Neural cell (in vitro differentiated cells): ENCODE data around the gene PTPRO. TPM values are rescaled to one million over a fixed set of nuclear protein-coding genes. Genes with fewer than 3 reads are reported as not detected.
A peak's percentile ranks its signal among the peaks of the same experiment; 100 is the strongest.

Experiments
- H2AFZ ChIP-seq: fragments of 200-600, 300-800 bp; sonication (generic), shearing (Covaris generic); 2 replicates; pipeline ENCODE4 v1.6.0; 2014; ENCODE audit warnings: low read depth, mild to moderate bottlenecking, antibody characterized with exemption, low read length, moderate library complexity
- H3F3A ChIP-seq: fragments of 200-600 bp; shearing (Covaris generic); 2 replicates; pipeline ENCODE4 v1.6.1; 2016; ENCODE audit warnings: mild to moderate bottlenecking, moderate library complexity, mixed read lengths, antibody characterized with exemption, low read length; ENCODE audit not compliant: insufficient read depth, poor library complexity, severe bottlenecking
- H3K27ac ChIP-seq: fragments of 200-600, 300-800 bp; sonication (generic), shearing (Covaris generic); 2 replicates; pipeline ENCODE4 v1.5.1; 2014; ENCODE audit warnings: mild to moderate bottlenecking, low read length, moderate library complexity
- H3K27me3 ChIP-seq: fragments of 300-800, 200-600 bp; sonication (generic), shearing (Covaris generic); 2 replicates; pipeline ENCODE4 v1.6.0; 2014; ENCODE audit warnings: mild to moderate bottlenecking, low read depth, low read length, moderate library complexity; ENCODE audit not compliant: insufficient read depth
- H3K36me3 ChIP-seq: fragments of 300-800, 200-600 bp; sonication (generic), shearing (Covaris generic); 2 replicates; pipeline ENCODE4 v1.5.1; 2014; ENCODE audit warnings: mild to moderate bottlenecking, antibody characterized with exemption, low read length, moderate library complexity; ENCODE audit not compliant: insufficient read depth
- H3K4me2 ChIP-seq: fragments of 300-800, 200-600 bp; sonication (generic), shearing (Covaris generic); 2 replicates; pipeline ENCODE4 v1.6.0; 2014; ENCODE audit warnings: mild to moderate bottlenecking, low read length
- H3K4me3 ChIP-seq: fragments of 300-800, 200-600 bp; sonication (generic), shearing (Covaris generic); 2 replicates; pipeline ENCODE4 v1.5.1; 2014; ENCODE audit warnings: mild to moderate bottlenecking, low read length, moderate library complexity
- H3K79me2 ChIP-seq: fragments of 200-600 bp; shearing (Covaris generic); replicated peaks from 2 replicates; pipeline ENCODE4 v1.6.0; 2014; ENCODE audit warnings: mild to moderate bottlenecking, low read length, moderate library complexity; ENCODE audit not compliant: insufficient read depth
- H3K9ac ChIP-seq: fragments of 300-800, 200-600 bp; sonication (generic), shearing (Covaris generic); 2 replicates; pipeline ENCODE4 v1.6.1; 2016; ENCODE audit warnings: mild to moderate bottlenecking, low read length, mixed read lengths
- H3K9me2 ChIP-seq: fragments of 200-600 bp; shearing (Covaris generic); 2 replicates; pipeline ENCODE4 v1.6.1; 2016; ENCODE audit warnings: mild to moderate bottlenecking, low read length, mixed read lengths; ENCODE audit not compliant: insufficient read depth
- H3K9me3 ChIP-seq: fragments of 200-600, 300-800 bp; sonication (generic), shearing (Covaris generic); 2 replicates; pipeline ENCODE4 v1.6.1; 2016; ENCODE audit warnings: mild to moderate bottlenecking, mixed run types, low read length, moderate library complexity, mixed read lengths
- H4K20me1 ChIP-seq: fragments of 200-600 bp; shearing (Covaris generic); 2 replicates; pipeline ENCODE4 v1.6.1; 2016; ENCODE audit warnings: mild to moderate bottlenecking, mixed run types; ENCODE audit not compliant: insufficient read depth
- CTCF ChIP-seq: fragments of 450-650 bp; IDR thresholded peaks from 2 replicates; pipeline ENCODE4 v1.5.1; 2014; ENCODE audit warnings: antibody characterized with exemption, mild to moderate bottlenecking, moderate library complexity; ENCODE audit not compliant: poor library complexity, severe bottlenecking
- EP300 ChIP-seq: fragments of 450-650 bp; conservative IDR thresholded peaks from 2 replicates; pipeline ENCODE4 v1.6.1; 2014; ENCODE audit warnings: antibody characterized with exemption, mild to moderate bottlenecking, moderate library complexity; ENCODE audit not compliant: poor library complexity, severe bottlenecking
- EZH2 ChIP-seq: fragments of 200-600, 300-800 bp; shearing (Covaris generic), sonication (generic); IDR thresholded peaks from 2 replicates; pipeline ENCODE4 v1.6.1; 2014; ENCODE audit warnings: antibody characterized with exemption, low read length, borderline replicate concordance, mild to moderate bottlenecking; ENCODE audit not compliant: insufficient read depth, poor library complexity, severe bottlenecking
- MXI1 ChIP-seq: fragments of 450-650 bp; conservative IDR thresholded peaks from 2 replicates; pipeline ENCODE4 v1.6.1; 2014; ENCODE audit warnings: antibody characterized with exemption, mild to moderate bottlenecking; ENCODE audit not compliant: poor library complexity, severe bottlenecking
- POLR2AphosphoS5 ChIP-seq: IDR thresholded peaks from 2 replicates; pipeline ENCODE4 v1.6.1; 2012
- RAD21 ChIP-seq: fragments of 450-650 bp; conservative IDR thresholded peaks from 2 replicates; pipeline ENCODE4 v1.6.1; 2014; ENCODE audit warnings: antibody characterized with exemption, mild to moderate bottlenecking, moderate library complexity
- REST ChIP-seq: IDR thresholded peaks from 2 replicates; pipeline ENCODE4 v1.6.1; 2012; ENCODE audit warnings: borderline replicate concordance
- SMC3 ChIP-seq: fragments of 450-650 bp; conservative IDR thresholded peaks from 2 replicates; pipeline ENCODE4 v1.6.1; 2014; ENCODE audit warnings: antibody characterized with exemption, mild to moderate bottlenecking, moderate library complexity; ENCODE audit not compliant: poor library complexity
- TAF1 ChIP-seq: IDR thresholded peaks from 2 replicates; pipeline ENCODE4 v1.6.1; 2012; ENCODE audit warnings: low read depth
- polyA plus RNA-seq: library from polyadenylated mRNA; depleted of rRNA; stranded (reverse); fragments of >200 nt; gene quantifications from 2 replicates; pipeline ENCODE4 v1.2.3, GENCODE V29; 2014

The PTPRO gene
- polyA plus RNA-seq, 1 donor from 2014 or later: 124 TPM

GRCh38 chr12:15323480-15323879 is 1.2 kb downstream of the PTPRO start:
- Histone ChIP-seq H3K9me2 (no peaks in the 10 kb centered on the region), H3K27me3 (no peaks in the 10 kb centered on the region), H3K9ac (peak overlapping the region; percentile 89), H3K36me3 (no peaks in the 10 kb centered on the region), H3K79me2 (peaks cover 38% of the 10 kb centered on the region), H3K4me2 (peak overlapping the region; percentile 87), H3K9me3 (no peaks in the 10 kb centered on the region), H2AFZ (peak overlapping the region; percentile 16), H3K4me3 (peak overlapping the region; percentile 76), H3F3A (no peaks in the 10 kb centered on the region), H3K27ac (peak overlapping the region; percentile 76), H4K20me1 (no peaks in the 10 kb centered on the region)
- TF ChIP-seq REST (no peak), MXI1 (no peak), CTCF (no peak), EZH2 (no peak), SMC3 (no peak), RAD21 (no peak), TAF1 (no peak), POLR2AphosphoS5 (no peak), EP300 (no peak)

GRCh38 chr12:15329891-15330290 is 7.6 kb downstream of the PTPRO start:
- TF ChIP-seq EZH2 (no peak), MXI1 (no peak), CTCF (no peak), REST (no peak), TAF1 (no peak), EP300 (no peak), POLR2AphosphoS5 (no peak), RAD21 (no peak), SMC3 (no peak)

More at GRCh38 chr12:15329891-15330290, 7.6 kb downstream of the PTPRO start:
- Histone ChIP-seq H3K9ac (no peak overlapping the region), H3K9me3 (no peaks in the 10 kb centered on the region), H3K79me2 (peaks cover 45% of the 10 kb centered on the region), H3K27ac (no peak overlapping the region), H3K9me2 (no peaks in the 10 kb centered on the region), H3K36me3 (no peaks in the 10 kb centered on the region), H3F3A (no peaks in the 10 kb centered on the region), H4K20me1 (no peaks in the 10 kb centered on the region), H2AFZ (no peak overlapping the region), H3K27me3 (no peaks in the 10 kb centered on the region), H3K4me3 (no peak overlapping the region), H3K4me2 (no peak overlapping the region)
